Fibroblast of lung (primary cell): Measurements from ENCODE around the gene STAG3. TPM values are rescaled to one million over a fixed set of nuclear protein-coding genes. Genes with fewer than 3 reads are reported as not detected.
"Not testable (repeated sequence)": the region's sequence is repeated elsewhere in the genome, so short reads cannot be mapped to it uniquely, and the experiment has no call there.

ENCODE experiments used
- DNase-seq, 2 donors: peaks; one replicate each; pipeline versions ENCODE4 v3.0.0 to v3.0.0-alpha.2; 2010; ENCODE audit warnings: low read depth in 2 of 2
- H2AFZ ChIP-seq: 2 replicates; pipeline ENCODE4 v1.5.1; 2012; ENCODE audit warnings: low read length, control low read depth, inconsistent platforms
- H3K27ac ChIP-seq: 2 replicates; pipeline ENCODE4 v1.5.1; 2011; ENCODE audit warnings: low read length, control low read depth; ENCODE audit not compliant: insufficient read depth
- H3K27me3 ChIP-seq: 2 replicates; pipeline ENCODE4 v1.5.1; 2011; ENCODE audit warnings: mild to moderate bottlenecking, low read length; ENCODE audit not compliant: control insufficient read depth, insufficient read depth
- H3K36me3 ChIP-seq: 2 replicates; pipeline ENCODE4 v1.5.1; 2011; ENCODE audit warnings: low read length; ENCODE audit not compliant: control insufficient read depth, insufficient read depth
- H3K4me1 ChIP-seq: 2 replicates; pipeline ENCODE4 v1.5.1; 2011; ENCODE audit warnings: low read length; ENCODE audit not compliant: control insufficient read depth, insufficient read depth; ENCODE audit errors: extremely low read depth
- H3K4me2 ChIP-seq: 2 replicates; pipeline ENCODE4 v1.5.1; 2011; ENCODE audit warnings: low read length, control low read depth; ENCODE audit not compliant: insufficient read depth; ENCODE audit errors: extremely low read depth
- H3K4me3 ChIP-seq, 4 experiments: fragments of 200-600 bp in 1 of 4; sonication (generic) in 1 of 4; replicated peaks in 1 of 4; 2 replicates each; pipeline ENCODE4 v1.5.1; 2011 to 2016; ENCODE audit warnings: low read length in 4 of 4, low read depth in 3 of 4, mild to moderate bottlenecking in 3 of 4, control low read depth in 2 of 4, inconsistent platforms in 1 of 4, mixed read lengths in 1 of 4; ENCODE audit not compliant: insufficient read depth in 1 of 4; ENCODE audit errors: control extremely low read depth in 1 of 4
- H3K79me2 ChIP-seq: 2 replicates; pipeline ENCODE4 v1.5.1; 2012; ENCODE audit warnings: mild to moderate bottlenecking, low read length, inconsistent platforms; ENCODE audit not compliant: control insufficient read depth, insufficient read depth
- H3K9ac ChIP-seq: 2 replicates; pipeline ENCODE4 v1.5.1; 2011; ENCODE audit warnings: mild to moderate bottlenecking, low read length, control low read depth; ENCODE audit not compliant: insufficient read depth
- H3K9me3 ChIP-seq: 2 replicates; pipeline ENCODE4 v1.5.1; 2012; ENCODE audit warnings: low read depth, low read length; ENCODE audit not compliant: control insufficient read depth, insufficient read depth
- H4K20me1 ChIP-seq: 2 replicates; pipeline ENCODE4 v1.5.1; 2011; ENCODE audit warnings: low read length; ENCODE audit not compliant: control insufficient read depth, insufficient read depth; ENCODE audit errors: extremely low read depth
- EZH2 ChIP-seq: IDR thresholded peaks from 2 replicates; pipeline ENCODE4 v1.5.1; 2012; ENCODE audit warnings: low read length, control low read depth, mild to moderate bottlenecking; ENCODE audit errors: missing control alignments
- polyA plus RNA-seq, 2 donors: library from polyadenylated mRNA; depleted of rRNA in 1 of 2; stranded (reverse) in 1 of 2; unstranded in 1 of 2; fragments of >200 nt; gene quantifications; 2 replicates each; pipeline ENCODE4 v1.2.1, GENCODE V29; 2011 to 2012; ENCODE audit warnings: missing spikeins in 1 of 2
- total RNA-seq: library from RNA; depleted of rRNA; stranded (reverse); fragments of >200 nt; gene quantifications from 2 replicates; pipeline ENCODE4 v1.2.1, GENCODE V29; 2014
- TF ChIP-seq, protein P1 (sequence below), 2 donors: IDR thresholded peaks in 1 of 2; conservative IDR thresholded peaks in 1 of 2; 1 replicate in 1 of 2; 2 replicates in 1 of 2; pipeline ENCODE4 v1.5.1; 2011 to 2012; ENCODE audit warnings: low read length in 2 of 2, control low read depth in 1 of 2, inconsistent platforms in 1 of 2, low read depth in 1 of 2, mild to moderate bottlenecking in 1 of 2

Gene STAG3
- total and polyA plus RNA-seq, 2 donors (not counting 1 experiment from before 2014, with no cell fraction given), result 0.27 to 0.50 TPM

GRCh38 chr7:100137851-100138760 is 39.6 kb upstream of the STAG3 start:
- no peak for DNase-seq
- Histone ChIP-seq H3K4me1 (no peaks in the 10 kb centered on the region), H3K27me3 (no peaks in the 10 kb centered on the region), H3K27ac (no peak overlapping the region), H3K9me3 (no peaks in the 10 kb centered on the region), H3K9ac (no peak overlapping the region), H3K4me3 (no peak overlapping the region), H2AFZ (no peak overlapping the region), H3K4me2 (no peak overlapping the region), H4K20me1 (no peaks in the 10 kb centered on the region), H3K36me3 (no peaks in the 10 kb centered on the region), H3K79me2 (no peaks in the 10 kb centered on the region)
- TF ChIP-seq, protein P1, sequence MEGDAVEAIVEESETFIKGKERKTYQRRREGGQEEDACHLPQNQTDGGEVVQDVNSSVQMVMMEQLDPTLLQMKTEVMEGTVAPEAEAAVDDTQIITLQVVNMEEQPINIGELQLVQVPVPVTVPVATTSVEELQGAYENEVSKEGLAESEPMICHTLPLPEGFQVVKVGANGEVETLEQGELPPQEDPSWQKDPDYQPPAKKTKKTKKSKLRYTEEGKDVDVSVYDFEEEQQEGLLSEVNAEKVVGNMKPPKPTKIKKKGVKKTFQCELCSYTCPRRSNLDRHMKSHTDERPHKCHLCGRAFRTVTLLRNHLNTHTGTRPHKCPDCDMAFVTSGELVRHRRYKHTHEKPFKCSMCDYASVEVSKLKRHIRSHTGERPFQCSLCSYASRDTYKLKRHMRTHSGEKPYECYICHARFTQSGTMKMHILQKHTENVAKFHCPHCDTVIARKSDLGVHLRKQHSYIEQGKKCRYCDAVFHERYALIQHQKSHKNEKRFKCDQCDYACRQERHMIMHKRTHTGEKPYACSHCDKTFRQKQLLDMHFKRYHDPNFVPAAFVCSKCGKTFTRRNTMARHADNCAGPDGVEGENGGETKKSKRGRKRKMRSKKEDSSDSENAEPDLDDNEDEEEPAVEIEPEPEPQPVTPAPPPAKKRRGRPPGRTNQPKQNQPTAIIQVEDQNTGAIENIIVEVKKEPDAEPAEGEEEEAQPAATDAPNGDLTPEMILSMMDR (conservative IDR thresholded peaks at IDR 0.05 in 1 of 2, IDR thresholded peaks at IDR 0.05 in 1 of 2; ENCODE audit: low read depth in 1 of 2, low read length in 2 of 2), result no peak
- no peak for TF ChIP-seq EZH2

GRCh38 chr7:100141555-100141949 is 36.2 kb upstream of the STAG3 start:
- no peaks in the 10 kb centered on the region for H3K4me1 ChIP-seq
- no peak overlapping the region for H3K9ac ChIP-seq
- no peak overlapping the region for H3K27ac ChIP-seq
- no peak for DNase-seq
- H3K36me3 ChIP-seq, result no peaks in the 10 kb centered on the region
- no peaks in the 10 kb centered on the region for H3K79me2 ChIP-seq
- no peak overlapping the region for H2AFZ ChIP-seq
- TF ChIP-seq, protein P1 (conservative IDR thresholded peaks at IDR 0.05 in 1 of 2, IDR thresholded peaks at IDR 0.05 in 1 of 2; ENCODE audit: low read depth in 1 of 2, low read length in 2 of 2), result no peak
- no peak for TF ChIP-seq EZH2
- H3K4me2 ChIP-seq, result no peak overlapping the region
- H4K20me1 ChIP-seq, result no peaks in the 10 kb centered on the region
- no peaks in the 10 kb centered on the region for H3K9me3 ChIP-seq
- H3K4me3 ChIP-seq, result no peak overlapping the region
- no peaks in the 10 kb centered on the region for H3K27me3 ChIP-seq

GRCh38 chr7:100142461-100142860 is 35.3 kb upstream of the STAG3 start:
- no peak overlapping the region for H2AFZ ChIP-seq
- no peaks in the 10 kb centered on the region for H3K4me1 ChIP-seq
- TF ChIP-seq, protein P1 (conservative IDR thresholded peaks at IDR 0.05 in 1 of 2, IDR thresholded peaks at IDR 0.05 in 1 of 2; ENCODE audit: low read depth in 1 of 2, low read length in 2 of 2), result no peak
- TF ChIP-seq EZH2, result no peak
- no peak overlapping the region for H3K9ac ChIP-seq
- no peaks in the 10 kb centered on the region for H3K36me3 ChIP-seq
- no peak overlapping the region for H3K4me2 ChIP-seq
- DNase-seq, result no peak
- H3K27ac ChIP-seq, result no peak overlapping the region
- no peaks in the 10 kb centered on the region for H4K20me1 ChIP-seq
- no peaks in the 10 kb centered on the region for H3K27me3 ChIP-seq
- H3K4me3 ChIP-seq, result no peak overlapping the region
- no peaks in the 10 kb centered on the region for H3K9me3 ChIP-seq
- no peaks in the 10 kb centered on the region for H3K79me2 ChIP-seq

DNA sequence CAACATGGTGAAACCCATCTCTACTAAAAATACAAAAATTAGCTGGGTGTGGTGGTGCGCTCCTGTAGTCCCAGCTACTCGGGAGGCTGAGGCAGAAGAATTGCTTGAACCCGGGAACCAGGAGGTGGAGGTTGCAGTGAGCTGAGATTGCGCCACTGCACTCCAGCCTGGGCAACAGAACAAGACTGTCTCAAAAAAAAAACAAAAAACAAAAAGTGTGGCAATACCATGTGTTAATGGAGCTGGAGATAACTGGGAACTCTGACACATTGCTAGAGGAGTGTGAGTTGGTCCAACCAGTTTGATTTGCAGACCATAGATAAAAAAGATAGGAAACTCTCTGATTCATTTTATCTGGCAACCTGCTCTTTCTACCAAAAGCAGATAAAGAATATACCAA is 31.4 kb upstream of the STAG3 start:
- not testable (repeated sequence) for H3K9ac ChIP-seq, H3K4me3 ChIP-seq, H3K36me3 ChIP-seq, H4K20me1 ChIP-seq, H3K79me2 ChIP-seq, H3K27ac ChIP-seq, H3K4me1 ChIP-seq, H3K9me3 ChIP-seq, H2AFZ ChIP-seq, H3K27me3 ChIP-seq, H3K4me2 ChIP-seq
- DNase-seq, result peak in 1 of 2 donors; percentile 81
